Ovary (tissue), 9 donors: Measurements from ENCODE around the gene SLC38A9. TPM values are rescaled to one million over a fixed set of nuclear protein-coding genes. Genes with fewer than 3 reads are reported as not detected.

Experiments used
- DNase-seq, 5 donors: peaks; one replicate each; pipeline ENCODE4 v3.0.0-alpha.2; 2019 to 2020
- H3K27ac ChIP-seq, 2 donors: fragments of 200-600 bp; one replicate each; pipeline versions ENCODE4 v1.5.1 to v1.8.0; 2019 to 2022
- H3K27me3 ChIP-seq: fragments of 200-600 bp; one replicate; pipeline ENCODE4 v1.8.0; 2022
- H3K36me3 ChIP-seq: fragments of 200-600 bp; sonication (generic); one replicate; pipeline ENCODE4 v1.5.1; 2019
- H3K4me1 ChIP-seq: one replicate; pipeline ENCODE4 v1.8.1; 2013; ENCODE audit warnings: mild to moderate bottlenecking, moderate library complexity; ENCODE audit not compliant: insufficient read depth
- H3K4me3 ChIP-seq: fragments of 200-600 bp; sonication (generic); one replicate; pipeline ENCODE4 v1.5.1; 2017
- H3K9me3 ChIP-seq, 2 donors: fragments of 200-600 bp in 1 of 2; sonication (generic) in 1 of 2; one replicate each; pipeline versions ENCODE4 v1.5.1 to v1.8.1; 2013 to 2019; ENCODE audit warnings: mild to moderate bottlenecking in 1 of 2, moderate library complexity in 1 of 2
- EP300 ChIP-seq: sonication (generic); formaldehyde crosslinking; IDR thresholded peaks from one replicate; pipeline ENCODE4 v1.6.1; 2017; ENCODE audit warnings: antibody characterized with exemption
- POLR2A ChIP-seq: fragments of 450-650 bp; IDR thresholded peaks from one replicate; pipeline ENCODE4 v1.6.1; 2017; ENCODE audit warnings: antibody characterized with exemption, mild to moderate bottlenecking, moderate library complexity
- WGBS, 3 donors: extraction: QIAGEN DNeasy Blood & Tissue Kit in 1 of 3; methylation state at CpG; one replicate each; pipeline versions ENCODE4 v1.1.5 to v1.1.7; 2013 to 2017; 5-methylcytosine and 5-hydroxymethylcytosine counted together
- intact Hi-C, 4 donors: fragments of 100-400 bp; cut with DNase I; formaldehyde crosslinking; loops; one replicate each; pipeline versions ENCODE4 v1.11.0 to v1.15.1; 2022 to 2023
- polyA plus RNA-seq, 2 donors: library from polyadenylated mRNA; stranded (reverse); fragments of 200-250 nt in 1 of 2; fragments of 350-450 nt in 1 of 2; fragmentation: Illumina TruSeq in 1 of 2; extraction: RNeasy Lipid Tissue Mini Kit (QIAGEN cat#74804) in 1 of 2; gene quantifications; one replicate each; pipeline ENCODE4 v1.2.3, GENCODE V29; 2013 to 2014
- total RNA-seq, 7 donors: library from RNA; depleted of rRNA in 2 of 7; stranded (reverse); fragments of >200 nt in 2 of 7; fragmentation: NEBNext Ultra II Directional in 3 of 7; extraction: Animal tissue kit (Norgen Biotek cat#: 25700) in 3 of 7; gene quantifications; one replicate each; pipeline versions ENCODE4 v1.1.0 to v1.2.4, GENCODE V29; 2016 to 2023
- TF ChIP-seq, protein P1 (sequence below), 3 donors: fragments of 450-650 bp in 2 of 3; fragments of 200-600 bp in 1 of 3; IDR thresholded peaks; one replicate each; pipeline versions ENCODE4 v1.5.1 to v1.8.0; 2016 to 2022; ENCODE audit warnings: antibody characterized with exemption in 3 of 3, mild to moderate bottlenecking in 1 of 3
- donor health status: DM: no; HTN: no; CAD: no; lungs with moderate emphysema.
- donor health status: DM: no; HTN: no; CAD: no.
- donor health status: Bipolar disorder and iron deficiency.
- donor health status: DM: yes; HTN: yes; CAD: no.
- donor health status: DM: no; HTN: no; CAD: no.
- donor health status: DM: yes; HTN: yes; CAD: no.

Gene SLC38A9
- total and polyA plus RNA-seq, 9 donors, result 7.9 to 29.6 (median 16.2) TPM

DNA sequence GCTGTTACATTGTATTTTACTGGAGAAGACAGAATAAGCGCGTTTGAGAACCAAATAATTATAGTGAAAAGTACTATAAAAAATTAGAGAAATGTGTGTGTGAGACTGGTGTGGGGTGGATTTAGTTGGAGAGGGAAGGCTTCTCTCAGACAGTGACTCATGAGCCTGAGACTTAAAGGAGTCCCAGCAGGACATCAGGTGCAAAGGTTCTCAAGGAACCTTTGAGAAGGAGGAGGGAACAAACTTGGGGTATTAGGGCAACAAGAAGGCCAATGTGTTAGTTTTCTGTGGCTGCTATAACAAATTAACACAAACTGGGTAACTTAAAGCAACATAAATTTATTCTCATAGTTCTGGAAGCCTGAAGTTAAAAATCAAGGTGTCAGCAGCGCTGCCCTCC is 30.7 kb upstream of the SLC38A9 start:
- no peaks in the 10 kb centered on the region for H3K9me3 ChIP-seq
- no peak overlapping the region for H3K4me3 ChIP-seq
- H3K36me3 ChIP-seq, result no peaks in the 10 kb centered on the region
- H3K27ac ChIP-seq, result no peak overlapping the region
- 91 to 94% (median 93%) methylated on average over 3 of the region's 3 CpGs for WGBS, 3 donors
- no peak for DNase-seq
- TF ChIP-seq POLR2A (no peak), EP300 (no peak)
- TF ChIP-seq, protein P1, sequence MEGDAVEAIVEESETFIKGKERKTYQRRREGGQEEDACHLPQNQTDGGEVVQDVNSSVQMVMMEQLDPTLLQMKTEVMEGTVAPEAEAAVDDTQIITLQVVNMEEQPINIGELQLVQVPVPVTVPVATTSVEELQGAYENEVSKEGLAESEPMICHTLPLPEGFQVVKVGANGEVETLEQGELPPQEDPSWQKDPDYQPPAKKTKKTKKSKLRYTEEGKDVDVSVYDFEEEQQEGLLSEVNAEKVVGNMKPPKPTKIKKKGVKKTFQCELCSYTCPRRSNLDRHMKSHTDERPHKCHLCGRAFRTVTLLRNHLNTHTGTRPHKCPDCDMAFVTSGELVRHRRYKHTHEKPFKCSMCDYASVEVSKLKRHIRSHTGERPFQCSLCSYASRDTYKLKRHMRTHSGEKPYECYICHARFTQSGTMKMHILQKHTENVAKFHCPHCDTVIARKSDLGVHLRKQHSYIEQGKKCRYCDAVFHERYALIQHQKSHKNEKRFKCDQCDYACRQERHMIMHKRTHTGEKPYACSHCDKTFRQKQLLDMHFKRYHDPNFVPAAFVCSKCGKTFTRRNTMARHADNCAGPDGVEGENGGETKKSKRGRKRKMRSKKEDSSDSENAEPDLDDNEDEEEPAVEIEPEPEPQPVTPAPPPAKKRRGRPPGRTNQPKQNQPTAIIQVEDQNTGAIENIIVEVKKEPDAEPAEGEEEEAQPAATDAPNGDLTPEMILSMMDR (IDR thresholded peaks at IDR 0.05), result no peak
- intact Hi-C loops, result no loop called here
- H3K4me1 ChIP-seq, result no peaks in the 10 kb centered on the region
- H3K27me3 ChIP-seq, result no peaks in the 10 kb centered on the region

DNA sequence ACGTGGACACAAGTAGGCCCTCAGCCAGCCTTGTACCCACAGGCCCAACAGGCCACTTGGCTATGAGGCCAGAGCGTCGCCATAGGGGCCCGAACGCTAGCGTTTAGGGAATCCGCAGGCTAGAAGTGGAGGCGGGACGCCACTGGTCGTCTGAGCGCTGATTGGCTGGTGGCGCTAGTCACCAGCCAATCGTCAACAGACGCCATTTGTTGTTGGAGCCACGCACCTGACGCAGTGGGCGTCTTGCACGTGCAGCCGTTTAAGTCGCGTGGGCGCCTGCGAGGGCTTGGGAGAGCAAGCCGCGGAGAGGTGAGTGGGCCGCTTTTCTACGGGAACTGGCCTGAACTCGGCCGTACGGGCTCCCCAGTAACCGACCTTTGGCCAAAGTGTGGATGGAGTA is 25.7 kb upstream of the SLC38A9 start, which contains the start of gene DDX4:
Gene DDX4, plus strand, starts transcription at position 269 of the 400 bp plus-strand sequence. CDS start 903 bp downstream, outside the sequence.
- Histone ChIP-seq H3K36me3 (no peaks in the 10 kb centered on the region), H3K27me3 (no peaks in the 10 kb centered on the region), H3K4me3 (no peak within 1 kb of the TSS), H3K4me1 (no peaks in the 10 kb centered on the region), H3K27ac (no peak within 1 kb of the TSS), H3K9me3 (no peaks in the 10 kb centered on the region)
- no peak for DNase-seq
- TF ChIP-seq POLR2A, result no peak
- no peak for TF ChIP-seq EP300
- TF ChIP-seq, protein P1 (IDR thresholded peaks at IDR 0.05), result no peak
- intact Hi-C loops, result no loop called here
- 95 to 97% (median 95%) methylated on average over 31 of the region's 31 CpGs for WGBS, 3 donors

DNA sequence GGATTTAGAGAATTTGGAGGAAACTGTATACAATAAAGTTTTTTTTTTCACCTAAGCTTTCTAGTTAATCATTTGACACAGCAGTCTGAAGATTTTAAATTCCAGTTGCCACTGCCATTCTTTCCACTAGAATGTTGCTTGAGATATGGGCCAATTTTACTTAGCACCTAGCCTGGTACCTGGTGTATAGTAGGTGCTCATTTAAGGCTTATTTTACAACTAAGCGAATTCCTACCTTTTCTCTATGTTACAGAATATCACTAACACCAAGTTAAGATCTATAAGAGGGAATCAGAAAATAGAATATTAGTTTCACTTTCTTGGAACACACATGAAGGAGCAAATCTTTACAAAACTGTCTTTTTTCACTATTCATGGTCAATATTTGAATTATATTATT is 22.5 kb upstream of the SLC38A9 start:
- Histone ChIP-seq H3K4me1 (no peaks in the 10 kb centered on the region), H3K36me3 (no peaks in the 10 kb centered on the region), H3K9me3 (no peaks in the 10 kb centered on the region), H3K4me3 (no peak overlapping the region), H3K27me3 (no peaks in the 10 kb centered on the region), H3K27ac (no peak overlapping the region)
- intact Hi-C loops, result no loop called here
- WGBS, 3 donors, result 36 to 98% (median 95%) methylated on average over 1 of the region's 1 CpG
- no peak for DNase-seq
- TF ChIP-seq EP300, result no peak
- TF ChIP-seq, protein P1 (IDR thresholded peaks at IDR 0.05), result no peak
- TF ChIP-seq POLR2A, result no peak

DNA sequence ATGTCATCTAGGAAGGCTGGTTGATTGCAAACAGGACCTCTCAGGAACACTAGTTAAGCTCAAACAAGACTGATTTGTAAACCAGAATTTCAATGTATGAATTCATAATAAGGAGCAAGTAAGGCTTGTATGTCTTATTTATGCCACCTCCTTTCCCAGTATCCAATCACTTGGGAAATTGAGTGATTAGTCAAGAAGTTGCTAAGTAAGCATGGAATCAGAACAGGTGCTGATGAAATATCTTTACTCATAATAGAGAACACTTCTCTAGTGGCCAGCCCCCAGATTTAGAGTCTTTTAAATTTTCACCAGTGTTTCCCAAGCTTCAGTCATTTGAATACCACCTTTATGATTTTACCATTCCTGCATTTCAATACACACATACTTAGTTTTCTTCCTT is 20.5 kb upstream of the SLC38A9 start:
- DNase-seq, result no peak
- Histone ChIP-seq H3K4me3 (no peak overlapping the region), H3K27me3 (no peaks in the 10 kb centered on the region), H3K27ac (no peak overlapping the region), H3K9me3 (no peaks in the 10 kb centered on the region), H3K4me1 (no peaks in the 10 kb centered on the region), H3K36me3 (no peaks in the 10 kb centered on the region)
- intact Hi-C loops, result no loop called here
- TF ChIP-seq POLR2A (no peak), EP300 (no peak)
- TF ChIP-seq, protein P1 (IDR thresholded peaks at IDR 0.05), result no peak
